ENCODE data around the gene DCUN1D1. TPM values are rescaled to one million over a fixed set of nuclear protein-coding genes. Genes with fewer than 3 reads are reported as not detected.
A peak's percentile ranks its signal among the peaks of the same experiment; 100 is the strongest.

Gene DCUN1D1
- total and polyA plus RNA-seq, 8 donors = 2.8 to 25.0 (median 16.3) TPM

- DNase-seq = no peak
These were observed 70.9 kb downstream of the DCUN1D1 start for GRCh38 chr3:182909318-182910040.

GRCh38 chr3:182908471-182908870, 71.9 kb downstream of the DCUN1D1 start:
- no peak for ATAC-seq
- FAIRE-seq = no peak
- H3K9me3 ChIP-seq = peaks cover 0 to 1% (median 0%) of the 10 kb centered on the region in 4 donors
- no peak for TF ChIP-seq CTCF (IDR thresholded peaks at IDR 0.05)
- DNase-seq = no peak
- H3K4me3 ChIP-seq = no peak overlapping the region
- no peaks in the 10 kb centered on the region for H3K27me3 ChIP-seq
- H3K4me1 ChIP-seq = no peaks in the 10 kb centered on the region
- no peak overlapping the region for H3K27ac ChIP-seq
- intact Hi-C loops (cut with DNase I) = no loop called here
- H3K36me3 ChIP-seq = peaks cover 0 to 16% (median 0%) of the 10 kb centered on the region in 3 donors
- 97 to 100% methylated on average over 1 of the region's 1 CpG for WGBS, 2 donors

More at GRCh38 chr3:182909318-182910040, 70.9 kb downstream of the DCUN1D1 start:
- peak in 3 of 4 donors; percentile 14 to 40 (median 20) for TF ChIP-seq CTCF (IDR thresholded peaks at IDR 0.05)
- ATAC-seq = peak in 2 of 4 donors; percentile 42 to 57
- intact Hi-C loops (cut with DNase I) = no loop called here
- no peaks in the 10 kb centered on the region for H3K9me3 ChIP-seq
- peaks cover 0 to 24% (median 0%) of the 10 kb centered on the region in 3 donors for H3K36me3 ChIP-seq
- no peak overlapping the region for H3K4me3 ChIP-seq
- H3K27me3 ChIP-seq = no peaks in the 10 kb centered on the region
- no peaks in the 10 kb centered on the region for H3K4me1 ChIP-seq
- WGBS, 2 donors = 97 to 99% methylated on average over 5 of the region's 5 CpGs
- no peak for FAIRE-seq
- H3K27ac ChIP-seq = no peak overlapping the region

GRCh38 chr3:182906036-182906435, 74.3 kb downstream of the DCUN1D1 start:
- no peak overlapping the region for H3K27ac ChIP-seq
- H3K36me3 ChIP-seq = peaks cover 0 to 29% (median 0%) of the 10 kb centered on the region in 3 donors
- TF ChIP-seq CTCF (IDR thresholded peaks at IDR 0.05) = no peak
- no peaks in the 10 kb centered on the region for H3K27me3 ChIP-seq
- WGBS, 2 donors = 93 to 97% methylated on average over 1 of the region's 1 CpG
- no peak for DNase-seq
- no peak for FAIRE-seq
- H3K4me3 ChIP-seq = no peak overlapping the region
- peaks cover 0 to 2% (median 0%) of the 10 kb centered on the region in 4 donors for H3K9me3 ChIP-seq
- ATAC-seq = no peak
- intact Hi-C loops (cut with DNase I) = no loop called here
- no peaks in the 10 kb centered on the region for H3K4me1 ChIP-seq

GRCh38 chr3:182905623-182906022, 74.7 kb downstream of the DCUN1D1 start:
- Histone ChIP-seq H3K9me3 (peaks cover 0 to 2% (median 0%) of the 10 kb centered on the region in 4 donors), H3K4me1 (no peaks in the 10 kb centered on the region), H3K4me3 (no peak overlapping the region), H3K27me3 (no peaks in the 10 kb centered on the region), H3K27ac (no peak overlapping the region), H3K36me3 (peaks cover 0 to 29% (median 0%) of the 10 kb centered on the region in 3 donors)
- WGBS, 2 donors = 97 to 98% methylated on average over 4 of the region's 4 CpGs
- no peak for ATAC-seq
- DNase-seq = no peak
- TF ChIP-seq CTCF (IDR thresholded peaks at IDR 0.05) = no peak
- FAIRE-seq = no peak
- intact Hi-C loops (cut with DNase I) = no loop called here

- no peak overlapping the region for H3K4me3 ChIP-seq
- peaks cover 0 to 2% (median 0%) of the 10 kb centered on the region in 4 donors for H3K9me3 ChIP-seq
- 95 to 98% methylated on average over 3 of the region's 3 CpGs for WGBS, 2 donors
- no peak for DNase-seq
- FAIRE-seq = no peak
- intact Hi-C loops (cut with DNase I) = no loop called here
- peaks cover 0 to 29% (median 0%) of the 10 kb centered on the region in 3 donors for H3K36me3 ChIP-seq
- TF ChIP-seq CTCF (IDR thresholded peaks at IDR 0.05) = no peak
- H3K27me3 ChIP-seq = no peaks in the 10 kb centered on the region
- H3K4me1 ChIP-seq = no peaks in the 10 kb centered on the region
- H3K27ac ChIP-seq = no peak overlapping the region
- ATAC-seq = no peak
These were observed 76.2 kb downstream of the DCUN1D1 start for GRCh38 chr3:182904164-182904563.
